NCI-H128 (cell line): ENCODE measurements around the gene LRRC46.

ENCODE experiments used
- DNase-seq: peaks from one replicate; lab custom pipeline; 2025; ENCODE audit not compliant: unreplicated experiment; lab: John Stamatoyannopoulos, UW

Gene LRRC46

DNA sequence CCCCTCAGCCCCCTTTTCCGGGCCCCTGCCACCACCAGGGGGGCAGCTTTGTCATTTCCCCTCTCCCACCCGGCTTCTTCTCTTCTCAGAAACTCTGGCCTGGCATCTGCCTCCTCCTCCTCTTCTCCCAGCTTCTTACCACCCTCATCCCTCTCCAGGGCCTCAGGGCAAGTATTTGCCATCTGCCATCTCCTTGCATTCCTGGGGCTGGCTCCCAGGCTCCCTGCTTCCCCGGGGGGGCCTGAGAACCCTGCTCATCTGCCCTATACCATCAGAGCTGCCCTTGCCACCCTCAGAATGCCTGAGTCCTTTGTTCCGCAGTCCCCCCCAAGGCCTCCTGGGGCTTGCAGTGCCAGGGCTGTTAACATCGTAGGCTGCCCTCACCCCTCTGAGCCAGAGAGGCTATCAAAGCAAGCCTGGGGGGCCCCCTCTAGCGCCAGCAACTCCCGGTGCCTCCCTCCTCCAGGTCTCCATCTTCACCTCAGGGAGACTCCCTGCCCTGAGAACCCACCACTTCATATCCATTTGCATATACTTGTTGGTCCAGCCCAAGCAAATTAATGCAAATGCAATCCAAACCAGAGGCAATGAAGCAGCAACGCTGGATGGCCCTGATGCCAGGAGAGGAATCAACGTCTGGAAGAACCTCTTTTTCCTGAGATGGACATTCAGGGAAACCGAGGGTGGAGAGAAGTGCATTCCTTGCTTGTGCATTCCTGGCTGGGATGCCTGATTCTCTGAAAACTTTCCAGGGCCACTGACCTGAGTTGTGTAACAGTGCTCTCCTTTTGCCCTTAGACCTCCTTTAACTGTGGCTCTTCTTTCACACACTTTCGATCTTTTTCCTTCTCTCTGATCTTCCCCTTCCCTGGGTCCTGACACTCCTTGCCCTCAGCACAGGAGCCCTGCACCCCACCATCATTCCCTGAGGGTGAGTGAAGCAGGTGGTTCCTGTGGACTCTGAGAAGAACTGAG is 43.8 kb downstream of the LRRC46 start:
- DNase-seq: no peak

DNA sequence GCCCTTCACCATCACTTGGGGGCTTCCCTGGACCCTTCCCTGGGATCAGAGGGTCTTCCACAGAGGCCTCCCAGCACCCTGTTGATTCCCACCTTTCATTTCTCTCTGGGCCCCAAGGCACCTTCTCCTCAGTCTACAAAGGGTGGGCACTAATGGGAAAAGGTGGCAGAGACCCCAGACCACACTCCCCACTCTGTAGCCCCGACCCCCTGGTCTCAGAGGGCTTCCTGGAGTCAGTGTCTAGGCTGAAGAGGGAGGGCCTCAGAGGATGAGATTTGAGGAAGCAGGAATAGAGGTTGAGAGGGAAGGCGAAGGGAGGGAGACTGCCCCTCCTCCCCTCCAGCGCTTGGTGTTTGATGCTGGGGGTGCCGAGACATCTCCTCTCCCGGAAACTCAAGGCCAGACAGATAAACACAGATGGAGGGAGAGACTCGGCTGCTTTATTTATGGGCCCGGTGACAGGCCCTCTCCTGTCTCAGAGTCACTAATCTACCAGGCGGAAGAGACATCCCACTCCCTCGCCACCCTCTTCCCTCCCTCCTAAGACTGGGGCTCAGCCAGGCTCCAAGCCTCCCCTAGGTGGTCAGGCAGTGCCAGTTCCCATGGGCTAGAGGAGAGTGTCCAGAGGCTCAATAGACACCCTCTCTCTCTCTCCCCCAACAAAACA is 46.0 kb downstream of the LRRC46 start:
- DNase-seq: no peak

DNA sequence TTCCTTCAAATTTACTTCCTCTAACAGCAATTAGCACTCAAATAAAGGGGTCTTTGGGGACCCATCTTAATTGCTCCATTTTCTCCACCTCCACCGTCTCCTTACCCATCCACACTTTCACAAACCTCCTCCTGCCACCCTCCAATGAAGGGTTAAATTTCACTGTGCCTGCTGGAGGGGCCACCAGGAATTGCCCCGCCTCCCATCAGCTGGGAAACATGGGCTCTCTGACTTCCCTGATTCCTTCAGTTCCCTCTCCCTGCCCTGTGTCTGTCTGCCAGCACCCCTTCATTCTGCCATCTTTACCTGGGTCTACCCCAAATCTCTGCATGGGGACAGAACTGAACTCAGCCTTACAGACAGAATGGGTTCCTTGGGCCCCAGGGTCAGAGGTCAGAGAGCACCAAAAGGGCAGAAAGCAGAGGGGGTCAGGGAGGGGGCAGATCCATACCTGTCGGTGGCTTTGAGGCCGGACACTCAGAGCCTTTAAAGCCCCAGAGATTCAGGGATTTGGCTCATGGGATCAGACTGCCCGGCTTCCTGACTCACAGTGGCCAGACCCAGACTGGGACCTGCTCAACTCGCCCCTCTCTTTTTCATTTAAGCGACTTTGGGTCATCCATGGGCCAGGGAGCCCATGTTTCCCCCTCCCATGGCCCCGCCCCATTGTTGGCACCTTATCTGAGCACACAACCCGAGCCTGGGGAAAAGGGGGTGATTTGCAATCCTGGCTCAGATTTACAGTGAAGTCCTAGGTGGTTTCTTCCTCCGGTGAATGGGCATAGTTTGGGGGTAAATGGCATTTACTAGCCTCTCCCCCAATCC is 46.9 kb downstream of the LRRC46 start:
- DNase-seq: no peak

DNA sequence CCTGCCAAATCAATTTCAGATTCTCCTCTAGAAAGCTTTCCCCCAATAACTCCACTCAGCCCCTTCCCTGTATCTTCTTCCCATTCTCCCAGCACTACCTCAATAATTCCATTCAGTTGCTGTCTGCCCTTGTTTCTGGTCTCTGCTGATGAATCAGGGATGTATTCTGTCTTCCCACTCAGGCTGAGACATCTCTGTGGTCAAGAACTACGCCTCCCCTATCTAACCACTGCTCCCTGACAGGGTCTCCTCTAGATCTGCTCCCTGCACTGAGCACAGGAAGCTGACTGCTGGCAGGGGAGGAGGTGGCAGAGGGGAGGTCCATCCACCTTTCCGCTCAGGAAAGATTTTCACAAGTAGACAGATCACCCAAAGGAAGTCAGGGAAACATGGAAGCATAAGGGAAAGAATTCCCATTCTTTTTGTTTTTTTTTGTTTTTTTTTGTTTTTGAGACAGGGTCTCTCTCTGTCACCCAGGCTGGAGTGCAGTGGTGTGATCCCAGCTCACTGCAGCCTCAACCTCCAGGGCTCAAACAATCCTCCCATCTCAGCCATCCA is 47.6 kb downstream of the LRRC46 start:
- no peak for DNase-seq

DNA sequence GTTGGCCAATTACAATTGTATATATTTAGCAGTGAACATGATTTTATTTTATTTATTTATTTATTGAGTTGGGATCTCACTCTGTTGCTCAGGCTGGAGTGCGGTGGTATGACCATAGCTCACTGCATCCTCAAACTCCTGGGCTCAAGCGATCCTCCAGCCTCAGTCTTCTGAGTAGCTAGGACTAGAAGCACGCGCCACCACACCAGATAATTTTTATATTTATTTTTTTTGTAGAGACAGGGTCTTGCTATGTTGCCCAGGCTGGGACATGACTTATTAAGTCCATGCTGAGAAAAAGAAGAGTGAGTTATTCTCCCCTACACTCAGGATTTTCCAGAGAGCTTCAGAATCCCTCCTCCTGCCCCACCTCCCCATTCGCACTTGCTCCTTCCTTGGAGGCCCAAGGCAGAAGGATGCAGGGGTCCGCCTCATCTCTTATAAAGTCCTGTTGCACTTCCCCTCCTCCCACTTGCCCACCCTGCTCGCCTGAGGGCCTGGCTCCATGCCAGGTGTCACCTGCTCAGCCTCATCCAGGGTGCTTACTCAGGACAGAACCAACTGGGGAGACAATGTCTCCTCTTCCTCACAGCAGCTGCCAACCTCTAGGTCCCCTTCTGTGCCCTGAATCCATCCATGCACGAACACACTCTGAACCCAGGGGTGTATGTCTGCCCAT is 48.4 kb downstream of the LRRC46 start:
- no peak for DNase-seq

DNA sequence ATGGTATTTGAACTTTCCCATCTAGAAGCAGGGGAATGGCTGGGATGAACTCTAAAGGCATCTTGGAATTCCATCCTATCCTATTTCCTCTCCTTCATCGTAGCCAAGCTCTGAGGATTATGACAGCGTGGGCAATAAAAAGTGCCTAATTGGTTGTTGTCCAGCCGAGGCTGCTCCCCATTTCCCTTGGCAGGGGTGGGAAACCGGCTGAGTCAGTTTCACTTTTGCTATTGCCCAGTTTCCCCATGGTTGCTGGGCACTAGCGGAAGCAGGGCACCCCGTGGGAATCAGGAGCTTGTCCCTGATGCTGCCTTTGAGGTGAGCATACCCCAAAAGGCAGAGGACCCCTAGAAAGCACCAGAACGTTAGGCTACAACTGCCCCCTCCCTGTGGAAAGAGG is 50.8 kb downstream of the LRRC46 start:
- DNase-seq: no peak

DNA sequence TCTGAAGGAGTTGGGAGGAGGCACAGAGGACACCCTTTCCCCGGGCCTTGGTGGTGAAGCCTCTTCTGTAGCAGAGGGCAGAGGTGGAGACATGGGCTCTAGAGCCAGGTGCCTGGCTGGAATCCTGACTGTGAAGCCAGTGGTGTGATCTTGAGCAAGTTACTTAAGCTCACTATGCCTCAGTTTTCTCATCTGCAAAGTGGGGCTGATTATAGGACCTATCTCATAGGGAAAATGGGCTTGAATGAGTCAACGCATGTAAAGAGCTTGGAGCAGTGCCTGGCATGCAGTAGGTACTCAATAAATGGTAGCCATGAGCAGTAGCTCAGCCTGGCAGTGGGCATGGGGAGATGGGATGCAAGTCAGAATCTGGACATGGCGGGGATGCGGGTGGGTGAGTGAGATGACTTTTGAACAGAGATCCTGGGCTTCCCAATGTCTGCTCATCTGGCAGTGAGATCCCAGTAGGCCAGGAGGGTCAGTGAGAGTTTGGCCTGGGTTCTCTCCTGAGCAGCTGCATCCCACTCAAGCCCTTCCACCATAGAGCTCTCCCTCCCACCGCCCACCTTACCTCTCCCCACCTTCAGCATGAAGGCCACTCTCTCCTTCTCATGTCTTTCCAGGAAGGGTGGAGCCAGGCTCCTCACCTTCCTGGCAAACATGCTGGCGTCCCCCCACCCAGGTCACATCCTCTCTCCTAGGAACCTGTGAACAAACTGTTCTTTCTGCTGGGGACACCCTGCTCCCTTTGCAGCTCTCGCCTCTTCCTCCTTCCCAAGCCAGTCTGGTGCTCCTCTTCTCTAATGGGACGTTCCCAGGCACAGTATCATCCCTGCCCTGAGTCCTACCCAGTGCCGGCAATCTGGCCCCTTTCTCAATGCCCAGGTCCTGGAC is 51.5 kb downstream of the LRRC46 start:
- DNase-seq: no peak

DNA sequence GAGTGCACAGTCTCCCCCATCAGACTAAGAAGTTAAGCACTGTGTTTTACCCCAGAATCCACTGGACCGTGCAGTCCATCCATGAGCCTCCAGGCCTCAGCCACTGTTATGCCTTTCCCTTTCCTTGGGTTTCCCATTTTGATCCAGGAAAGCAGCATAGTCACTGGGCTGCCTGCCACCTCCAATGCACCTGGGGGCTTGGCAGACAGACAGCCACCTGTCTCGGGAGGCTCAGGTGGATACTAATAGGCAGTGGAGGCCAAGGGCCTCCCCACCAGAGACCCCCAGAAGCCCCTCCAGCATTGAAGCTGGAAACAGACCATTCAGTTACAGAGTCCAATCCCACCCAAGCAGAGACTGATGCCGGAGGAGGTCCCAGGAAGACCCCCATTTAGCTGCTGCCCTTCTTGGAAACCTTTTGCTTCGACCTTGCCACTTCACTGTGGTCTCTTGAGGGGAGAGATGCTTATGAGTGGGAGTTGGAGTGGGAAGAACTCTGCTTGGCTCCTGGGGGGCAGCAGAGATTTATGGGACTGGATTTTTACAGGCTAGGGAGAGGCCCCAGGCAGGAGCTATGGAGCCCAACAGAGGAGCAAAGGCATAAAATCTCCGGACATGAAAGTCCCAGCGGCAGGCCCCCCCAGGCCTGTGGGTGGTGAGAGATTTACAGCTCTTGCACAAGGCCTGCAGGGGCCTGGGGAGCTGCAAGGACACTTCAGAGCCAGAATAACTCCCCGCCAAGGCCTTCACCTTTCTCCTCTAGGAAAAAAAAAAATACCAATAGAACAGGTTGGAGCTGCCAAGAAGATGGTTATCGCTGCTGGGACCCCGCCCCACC is 52.3 kb downstream of the LRRC46 start:
- DNase-seq: no peak

DNA sequence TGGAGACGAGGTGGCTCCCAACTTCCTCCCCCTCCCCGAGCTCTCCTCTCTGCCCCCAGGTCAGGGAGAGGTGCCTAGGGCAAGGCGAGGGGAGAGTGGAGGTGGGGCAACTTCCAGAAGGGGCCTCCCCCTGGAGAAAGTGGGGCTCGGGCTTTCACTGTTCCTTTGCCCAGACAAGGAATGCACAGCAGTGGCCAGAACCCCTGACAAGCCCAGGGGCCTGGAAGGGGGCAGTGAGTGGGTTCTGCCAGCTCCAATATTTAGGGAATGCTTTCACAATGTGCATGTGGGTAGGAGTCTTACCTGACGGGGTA is 52.9 kb downstream of the LRRC46 start:
- no peak for DNase-seq

DNA sequence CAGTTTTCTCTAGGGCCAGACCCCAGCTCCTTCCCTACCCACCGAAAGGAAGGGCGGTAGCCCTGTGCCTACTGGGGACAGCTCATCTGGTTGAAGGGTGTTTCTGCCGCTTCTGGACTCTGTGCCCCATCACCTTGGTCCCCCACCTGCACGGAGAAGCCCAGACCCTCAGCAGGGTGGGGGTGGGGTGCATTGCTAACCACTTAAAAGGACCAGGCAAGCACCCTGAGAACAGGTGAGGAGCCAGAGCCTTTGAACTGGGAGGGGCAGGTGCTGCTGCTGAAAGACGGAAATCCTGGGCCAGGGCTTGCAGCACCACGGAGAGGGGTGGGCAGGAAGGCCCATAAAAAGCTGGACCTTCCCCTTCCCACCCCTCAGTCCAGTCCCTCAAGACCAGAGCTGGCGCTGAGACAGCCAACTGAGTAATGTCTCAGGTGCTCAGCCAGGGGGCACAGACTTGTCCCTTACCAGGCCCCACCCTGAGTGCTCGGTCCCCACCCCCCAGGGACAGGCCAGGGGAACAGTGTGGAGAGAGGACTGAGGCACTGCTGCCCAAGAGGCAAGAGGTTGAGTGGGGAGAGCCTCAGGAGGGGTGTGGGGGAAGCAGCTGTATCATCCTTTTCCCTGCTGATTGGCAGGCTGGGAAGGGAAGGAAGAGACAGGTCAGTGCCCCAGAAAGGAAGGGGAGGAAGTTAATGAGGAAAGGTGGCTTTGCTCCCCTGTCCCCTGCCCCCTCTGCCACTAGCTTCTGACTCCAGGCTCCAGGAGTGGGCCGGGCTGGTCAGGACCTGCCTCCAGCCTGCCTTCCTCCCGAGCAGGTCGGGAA is 53.6 kb downstream of the LRRC46 start:
- no peak for DNase-seq
